NB4 (cell line): ENCODE data around the gene CDC42EP5.

Experiments
- DNase-seq: peaks from one replicate; pipeline ENCODE4 v3.0.0; 2010; ENCODE audit warnings: low read depth
- H3K4me3 ChIP-seq: one replicate; pipeline ENCODE4 v1.5.1; 2011; ENCODE audit warnings: mild to moderate bottlenecking, low read depth, low read length, moderate library complexity
- MYC ChIP-seq: IDR thresholded peaks from 2 replicates; pipeline ENCODE4 v1.6.1; 2011; ENCODE audit warnings: low read depth, low read length
- POLR2A ChIP-seq: IDR thresholded peaks from 2 replicates; pipeline ENCODE4 v1.6.1; 2011; ENCODE audit warnings: mild to moderate bottlenecking; ENCODE audit not compliant: insufficient read length; ENCODE audit errors: extremely low read depth
- TF ChIP-seq, protein P1 (sequence below): IDR thresholded peaks from one replicate; pipeline ENCODE4 v1.5.1; 2012; ENCODE audit warnings: low read depth, low read length
- TF ChIP-seq, protein P2 (sequence below): IDR thresholded peaks from 2 replicates; pipeline ENCODE4 v1.6.1; 2011; ENCODE audit warnings: low read depth, low read length

The CDC42EP5 gene

DNA sequence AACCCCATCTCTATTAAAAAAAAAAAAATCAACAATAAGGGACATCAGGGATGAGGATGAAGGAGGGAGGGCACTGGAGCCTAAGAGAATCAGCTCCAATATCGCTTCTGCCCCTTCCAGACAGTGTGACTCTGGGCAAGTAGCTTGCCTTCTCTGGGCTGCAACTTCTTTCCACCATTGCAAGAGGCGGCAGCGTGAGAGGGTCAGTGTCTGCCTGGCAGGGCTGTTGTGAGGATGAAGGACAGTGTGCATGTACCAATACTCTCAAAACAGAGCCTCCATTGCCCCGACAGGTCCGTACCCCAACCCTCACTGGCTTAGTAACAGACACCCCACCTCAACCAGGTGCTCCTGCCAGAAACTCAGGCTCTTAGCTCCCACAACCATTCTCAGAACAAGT is 39.4 kb downstream of the CDC42EP5 start:
- DNase-seq = no peak
- TF ChIP-seq, protein P1, sequence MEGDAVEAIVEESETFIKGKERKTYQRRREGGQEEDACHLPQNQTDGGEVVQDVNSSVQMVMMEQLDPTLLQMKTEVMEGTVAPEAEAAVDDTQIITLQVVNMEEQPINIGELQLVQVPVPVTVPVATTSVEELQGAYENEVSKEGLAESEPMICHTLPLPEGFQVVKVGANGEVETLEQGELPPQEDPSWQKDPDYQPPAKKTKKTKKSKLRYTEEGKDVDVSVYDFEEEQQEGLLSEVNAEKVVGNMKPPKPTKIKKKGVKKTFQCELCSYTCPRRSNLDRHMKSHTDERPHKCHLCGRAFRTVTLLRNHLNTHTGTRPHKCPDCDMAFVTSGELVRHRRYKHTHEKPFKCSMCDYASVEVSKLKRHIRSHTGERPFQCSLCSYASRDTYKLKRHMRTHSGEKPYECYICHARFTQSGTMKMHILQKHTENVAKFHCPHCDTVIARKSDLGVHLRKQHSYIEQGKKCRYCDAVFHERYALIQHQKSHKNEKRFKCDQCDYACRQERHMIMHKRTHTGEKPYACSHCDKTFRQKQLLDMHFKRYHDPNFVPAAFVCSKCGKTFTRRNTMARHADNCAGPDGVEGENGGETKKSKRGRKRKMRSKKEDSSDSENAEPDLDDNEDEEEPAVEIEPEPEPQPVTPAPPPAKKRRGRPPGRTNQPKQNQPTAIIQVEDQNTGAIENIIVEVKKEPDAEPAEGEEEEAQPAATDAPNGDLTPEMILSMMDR = no peak
- TF ChIP-seq, protein P2, sequence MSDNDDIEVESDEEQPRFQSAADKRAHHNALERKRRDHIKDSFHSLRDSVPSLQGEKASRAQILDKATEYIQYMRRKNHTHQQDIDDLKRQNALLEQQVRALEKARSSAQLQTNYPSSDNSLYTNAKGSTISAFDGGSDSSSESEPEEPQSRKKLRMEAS = no peak
- no peak for TF ChIP-seq MYC
- TF ChIP-seq POLR2A = no peak
- no peak overlapping the region for H3K4me3 ChIP-seq

DNA sequence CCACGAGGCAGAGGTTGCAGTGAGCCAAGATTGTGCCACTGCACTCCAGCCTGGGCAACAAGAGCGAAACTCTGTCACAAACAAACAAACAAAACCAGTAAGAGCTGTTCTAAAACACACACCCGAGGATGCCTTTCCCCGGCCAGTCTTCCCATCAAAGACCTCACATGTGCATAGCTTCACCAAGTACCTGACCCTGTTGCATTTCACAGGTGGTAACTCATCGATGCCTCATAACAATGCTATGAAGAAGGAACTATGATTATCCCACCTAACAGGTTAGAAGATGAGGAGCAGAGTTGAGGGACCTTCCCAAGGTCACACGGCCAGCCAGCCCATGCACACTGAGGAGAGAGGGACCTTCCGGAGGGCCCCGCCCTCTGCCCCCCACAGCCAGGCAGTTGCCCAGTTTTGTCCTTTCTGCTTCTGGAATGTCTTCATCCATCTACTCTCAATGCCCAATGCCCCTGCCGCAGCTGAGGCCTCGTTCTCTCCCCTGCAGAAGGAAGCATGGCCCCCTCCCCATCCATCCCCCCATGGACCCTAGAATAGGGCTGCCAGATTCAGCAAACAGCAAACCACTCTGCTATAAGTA is 40.9 kb downstream of the CDC42EP5 start:
- no peak for DNase-seq
- TF ChIP-seq, protein P1 = no peak
- TF ChIP-seq, protein P2 = no peak
- TF ChIP-seq POLR2A = no peak
- no peak for TF ChIP-seq MYC
- H3K4me3 ChIP-seq = no peak overlapping the region

DNA sequence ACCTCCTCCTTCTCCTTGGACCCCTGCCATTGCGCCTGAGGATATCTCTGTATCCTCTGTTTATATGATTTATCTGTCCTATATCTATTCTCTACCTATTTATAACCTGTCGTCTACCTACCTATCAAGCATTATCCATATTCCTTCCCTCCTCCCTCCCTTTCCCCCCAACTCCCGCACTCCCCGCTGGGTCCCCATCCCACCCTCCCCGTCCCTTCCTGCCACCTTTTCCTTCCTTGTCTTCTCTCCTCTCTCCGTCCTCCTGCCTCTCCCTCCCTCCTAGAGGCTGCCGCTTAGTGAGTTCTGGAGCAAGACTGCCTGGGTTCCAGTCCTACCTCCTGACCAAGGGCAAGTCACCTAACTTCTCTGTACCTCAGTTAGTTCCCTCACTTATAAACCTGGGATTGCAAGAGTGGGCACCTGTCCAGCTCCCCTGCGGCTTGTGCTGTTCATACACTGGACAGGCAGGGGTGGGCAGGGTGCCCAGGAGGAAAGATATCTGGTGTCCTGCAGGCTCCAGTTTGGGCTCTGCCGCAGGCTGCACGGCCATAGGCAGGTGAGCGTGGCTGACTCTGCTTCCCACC is 41.7 kb downstream of the CDC42EP5 start:
- DNase-seq = no peak
- TF ChIP-seq, protein P2 = no peak
- TF ChIP-seq POLR2A = no peak
- TF ChIP-seq MYC = no peak
- TF ChIP-seq, protein P1 = no peak
- H3K4me3 ChIP-seq = no peak overlapping the region

DNA sequence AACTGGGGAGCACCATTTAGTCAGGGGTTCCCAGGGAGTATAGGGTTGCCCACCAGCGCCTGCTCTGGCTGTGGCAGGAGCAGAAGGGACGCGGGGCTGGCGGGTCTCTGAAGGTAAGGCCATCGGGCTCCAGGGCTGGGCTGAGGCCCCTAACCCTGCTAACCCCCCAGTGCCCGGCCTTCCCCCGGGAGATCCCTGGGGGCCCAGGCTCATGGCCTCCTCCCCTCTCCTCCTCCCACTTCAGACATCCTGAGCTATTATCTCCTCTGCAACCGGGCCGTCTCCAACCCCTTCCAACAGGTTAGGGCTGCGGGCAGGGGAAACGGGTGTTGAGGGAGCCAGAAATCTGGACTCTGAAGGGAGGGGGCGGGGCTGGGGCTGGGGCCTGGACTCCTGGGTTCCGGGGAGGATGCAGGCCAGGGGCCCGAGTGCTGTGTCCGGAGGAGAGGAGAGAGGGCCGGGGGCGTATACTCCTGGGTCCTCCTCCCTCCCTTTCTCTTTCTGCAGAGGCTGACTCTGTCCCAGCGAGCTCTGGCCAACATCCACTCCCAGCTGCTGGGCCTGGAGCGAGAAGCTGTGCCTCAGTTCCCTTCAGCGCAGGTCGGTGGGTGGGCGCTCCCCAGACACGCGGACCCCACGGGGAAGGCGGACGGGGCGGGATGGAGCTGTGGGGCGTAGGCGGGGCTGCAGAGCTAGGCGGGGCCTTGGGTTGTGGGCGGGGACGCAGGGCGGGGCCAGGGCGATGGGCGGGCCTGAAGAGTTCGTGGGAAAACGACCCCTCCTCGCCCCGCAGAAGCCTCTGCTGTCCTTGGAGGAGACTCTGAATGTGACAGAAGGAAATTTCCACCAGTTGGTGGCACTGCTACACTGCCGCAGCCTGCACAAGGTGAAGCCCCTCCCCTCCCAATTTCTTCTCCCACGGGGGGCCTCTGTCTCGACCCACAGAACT is 42.5 kb downstream of the CDC42EP5 start:
- DNase-seq = peak; percentile 52
- TF ChIP-seq MYC (no peak), POLR2A (no peak)
- TF ChIP-seq, protein P1 = peak; percentile 23
- no peak overlapping the region for H3K4me3 ChIP-seq

DNA sequence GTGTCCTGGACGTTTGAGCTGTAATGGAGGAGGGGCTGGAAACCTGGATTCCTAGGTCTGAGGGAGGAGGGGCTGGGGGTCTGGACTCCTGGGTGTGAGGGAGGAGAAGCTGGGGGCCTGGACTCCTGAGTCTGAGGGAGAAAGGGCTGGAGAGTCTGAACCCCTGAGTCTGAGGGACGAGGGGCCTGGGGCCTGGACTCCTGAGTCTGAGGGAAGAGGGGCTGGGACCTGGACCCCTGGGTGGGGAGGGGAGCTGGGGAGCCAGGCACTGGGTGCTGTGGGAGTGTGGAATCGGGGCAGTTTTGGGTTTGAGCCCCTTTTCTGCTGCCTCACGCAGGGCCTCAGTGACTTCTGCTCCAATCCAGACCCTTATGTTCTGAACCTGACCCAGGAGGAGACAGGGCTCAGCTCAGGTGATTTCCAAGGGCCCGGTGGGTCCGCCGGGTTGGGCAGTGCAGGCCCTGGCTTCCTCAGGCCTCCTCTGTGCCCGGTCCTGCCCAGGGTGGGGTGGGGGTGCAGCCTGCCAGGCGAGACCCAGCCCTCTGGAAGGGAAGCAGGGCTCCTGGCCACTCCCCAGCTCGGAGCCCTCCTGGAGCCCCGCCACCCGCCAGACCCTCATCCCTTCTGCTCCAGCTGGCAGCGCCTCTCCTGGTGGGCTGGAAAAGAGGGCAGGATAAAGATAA is 43.4 kb downstream of the CDC42EP5 start:
- no peak for DNase-seq
- H3K4me3 ChIP-seq = no peak overlapping the region
- TF ChIP-seq MYC = no peak
- TF ChIP-seq, protein P1 = no peak
- TF ChIP-seq, protein P2 = no peak
- no peak for TF ChIP-seq POLR2A
